Retina (tissue), 1 donor: ENCODE measurements around the gene TFPT.
"Not testable (repeated sequence)": the region's sequence is repeated elsewhere in the genome, so short reads cannot be mapped to it uniquely, and the experiment has no call there.

Experiments used
- DNase-seq: peaks from one replicate; pipeline ENCODE4 v3.0.0-alpha.2; 2016

TFPT gene

GRCh38 chr19:54114340-54115108 is 933 bp downstream of the TFPT start:
- no peak for DNase-seq

GRCh38 chr19:54109651-54110050 is 5.8 kb downstream of the TFPT start:
- no peak for DNase-seq

GRCh38 chr19:54108496-54108895 is 7.0 kb downstream of the TFPT start:
- DNase-seq: no peak

- DNase-seq: no peak
Observed at GRCh38 chr19:54107876-54108490, 7.5 kb downstream of the TFPT start.

GRCh38 chr19:54106716-54107115 is 8.7 kb downstream of the TFPT start:
- no peak for DNase-seq

GRCh38 chr19:54105796-54106195 is 9.7 kb downstream of the TFPT start:
- no peak for DNase-seq

- DNase-seq: no peak
Observed at GRCh38 chr19:54104998-54105715, 10.3 kb downstream of the TFPT start.

GRCh38 chr19:54102421-54103169 is 12.9 kb downstream of the TFPT start, which contains the start of gene NDUFA3:
Gene NDUFA3, plus strand, starts transcription at chr19:54102855. Its CDS starts 24 bp downstream, at chr19:54102879.
- peak; percentile 96 for DNase-seq

GRCh38 chr19:54100561-54100960 is 14.9 kb downstream of the TFPT start, which contains the start of gene OSCAR:
Gene OSCAR, minus strand, starts transcription at chr19:54100803. Its CDS starts 11 bp downstream, at chr19:54100792.
- DNase-seq: no peak

GRCh38 chr19:54099903-54100255 is 15.6 kb downstream of the TFPT start:
- not testable (repeated sequence) for DNase-seq

GRCh38 chr19:54099190-54099902 is 16.1 kb downstream of the TFPT start:
- DNase-seq: no peak

- DNase-seq: no peak
Observed at GRCh38 chr19:54096617-54097106, 18.8 kb downstream of the TFPT start.

GRCh38 chr19:54095859-54096616 is 19.4 kb downstream of the TFPT start:
- peak; percentile 73 for DNase-seq

- no peak for DNase-seq
Observed at GRCh38 chr19:54095136-54095858, 20.2 kb downstream of the TFPT start.

GRCh38 chr19:54094426-54095000 is 20.9 kb downstream of the TFPT start:
- DNase-seq: no peak

GRCh38 chr19:54084410-54084809 is 31.0 kb downstream of the TFPT start:
- no peak for DNase-seq

- DNase-seq: no peak
Observed at GRCh38 chr19:54081032-54081431, 34.4 kb downstream of the TFPT start, which contains the start of gene TARM1. Gene TARM1, minus strand, starts transcription at chr19:54081365. Its CDS starts 25 bp downstream, at chr19:54081340.

- no peak for DNase-seq
Observed at GRCh38 chr19:54077334-54077733, 38.1 kb downstream of the TFPT start.

GRCh38 chr19:54074851-54075250 is 40.6 kb downstream of the TFPT start:
- DNase-seq: no peak

GRCh38 chr19:54073829-54074228 is 41.6 kb downstream of the TFPT start:
- no peak for DNase-seq
